Stomach (tissue), 9 donors: Measurements from ENCODE around the gene TNRC18. TPM values are rescaled to one million over a fixed set of nuclear protein-coding genes. Genes with fewer than 3 reads are reported as not detected.

Experiments used
- DNase-seq, 2 donors: peaks; one replicate each; pipeline versions ENCODE4 v3.0.0 to v3.0.0-alpha.2; 2013 to 2019
- H3K27ac ChIP-seq, 5 donors: fragments of 200-600 bp in 4 of 5; sonication (generic) in 4 of 5; one replicate each; pipeline ENCODE4 v1.5.1; 2013 to 2019; ENCODE audit warnings: mild to moderate bottlenecking in 1 of 5, moderate library complexity in 1 of 5
- H3K27me3 ChIP-seq, 3 donors: fragments of 200-600 bp; sonication (generic); one replicate each; pipeline ENCODE4 v1.5.1; 2017 to 2019; ENCODE audit warnings: mixed run types in 1 of 3
- H3K36me3 ChIP-seq, 4 donors: fragments of 200-600 bp; sonication (generic); 1 replicate in 3 of 4; 2 replicates in 1 of 4; pipeline ENCODE4 v1.5.1; 2016 to 2019
- H3K4me1 ChIP-seq, 4 donors: fragments of 200-600 bp; sonication (generic); one replicate each; pipeline ENCODE4 v1.5.1; 2016 to 2019
- H3K4me3 ChIP-seq, 4 donors: fragments of 200-600 bp; sonication (generic) in 3 of 4; one replicate each; pipeline ENCODE4 v1.5.1; 2016 to 2019; ENCODE audit warnings: mild to moderate bottlenecking in 1 of 4
- H3K9me3 ChIP-seq, 4 donors: fragments of 200-600 bp; sonication (generic); one replicate each; pipeline ENCODE4 v1.5.1; 2016 to 2019
- EP300 ChIP-seq: sonication (generic); formaldehyde crosslinking; IDR thresholded peaks from one replicate; pipeline ENCODE4 v1.6.1; 2017; ENCODE audit warnings: antibody characterized with exemption
- POLR2A ChIP-seq, 4 donors: fragments of 450-650 bp; IDR thresholded peaks; one replicate each; pipeline ENCODE4 v1.6.1; 2016; ENCODE audit warnings: antibody characterized with exemption in 4 of 4, control low read depth in 2 of 4, mild to moderate bottlenecking in 1 of 4, moderate library complexity in 1 of 4
- POLR2AphosphoS5 ChIP-seq, 3 donors: sonication (generic); formaldehyde crosslinking; IDR thresholded peaks; one replicate each; pipeline ENCODE4 v1.6.1; 2016; ENCODE audit warnings: antibody characterized with exemption in 3 of 3
- WGBS, 5 donors: extraction: QIAGEN DNeasy Blood & Tissue Kit in 3 of 5; methylation state at CpG; one replicate each; pipeline versions ENCODE4 v1.1.5 to v1.1.7; 2013 to 2018; 5-methylcytosine and 5-hydroxymethylcytosine counted together
- intact Hi-C: fragments of 100-400 bp; cut with DNase I; formaldehyde crosslinking; loops from one replicate; pipeline ENCODE4 v1.15.1; 2023; ENCODE audit warnings: low total_unique reads
- polyA plus RNA-seq, 3 donors: library from polyadenylated mRNA; stranded (reverse); fragments of 200-250 nt; gene quantifications; one replicate each; pipeline ENCODE4 v1.2.3, GENCODE V29; 2013
- total RNA-seq, 5 donors: library from RNA; depleted of rRNA; stranded (reverse); fragments of >200 nt; gene quantifications; one replicate each; pipeline versions ENCODE4 v1.1.0 to v1.2.3, GENCODE V29; 2014 to 2016
- TF ChIP-seq, protein P1 (sequence below), 7 experiments: fragments of 450-650 bp in 4 of 7; fragments of 200-600 bp in 3 of 7; sonication (generic) in 3 of 7; IDR thresholded peaks; one replicate each; pipeline ENCODE4 v1.5.1; 2016 to 2019; ENCODE audit warnings: antibody characterized with exemption in 7 of 7, control low read depth in 2 of 7, mild to moderate bottlenecking in 1 of 7
- donor health status: healthy with polysubstance abuse.
- donor health status: Bipolar disorder and iron deficiency.
- donor health status: healthy.

Gene TNRC18
- total and polyA plus RNA-seq, 8 donors, result 8.5 to 463 (median 81.8) TPM

DNA sequence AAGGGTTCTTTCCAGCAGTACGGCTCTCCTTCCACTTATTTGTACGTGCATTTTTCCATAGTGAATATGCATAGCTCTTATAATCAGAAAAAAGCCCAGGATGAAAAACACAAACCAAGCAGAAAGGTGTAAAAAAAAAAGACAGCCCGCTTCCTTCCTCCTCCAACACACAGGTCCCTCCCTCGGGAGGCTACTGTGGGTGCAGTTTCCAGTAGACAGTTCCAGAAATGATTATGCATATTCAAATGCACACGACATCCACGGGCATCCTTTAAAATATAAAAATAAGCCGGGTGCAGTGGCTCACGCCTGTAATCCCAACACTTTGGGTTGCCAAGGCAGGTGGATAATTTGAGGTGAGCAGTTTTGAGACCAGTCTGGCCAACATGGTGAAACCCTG lies 59.9 kb downstream of the TNRC18 start:
- Histone ChIP-seq H3K27ac (peak overlapping the region in 1 of 5 donors; percentile 46), H3K36me3 (peaks cover 38 to 77% (median 65%) of the 10 kb centered on the region in 4 donors), H3K4me1 (peaks cover 0 to 74% (median 39%) of the 10 kb centered on the region in 4 donors), H3K4me3 (no peak overlapping the region), H3K9me3 (no peaks in the 10 kb centered on the region), H3K27me3 (no peaks in the 10 kb centered on the region)
- TF ChIP-seq, protein P1, sequence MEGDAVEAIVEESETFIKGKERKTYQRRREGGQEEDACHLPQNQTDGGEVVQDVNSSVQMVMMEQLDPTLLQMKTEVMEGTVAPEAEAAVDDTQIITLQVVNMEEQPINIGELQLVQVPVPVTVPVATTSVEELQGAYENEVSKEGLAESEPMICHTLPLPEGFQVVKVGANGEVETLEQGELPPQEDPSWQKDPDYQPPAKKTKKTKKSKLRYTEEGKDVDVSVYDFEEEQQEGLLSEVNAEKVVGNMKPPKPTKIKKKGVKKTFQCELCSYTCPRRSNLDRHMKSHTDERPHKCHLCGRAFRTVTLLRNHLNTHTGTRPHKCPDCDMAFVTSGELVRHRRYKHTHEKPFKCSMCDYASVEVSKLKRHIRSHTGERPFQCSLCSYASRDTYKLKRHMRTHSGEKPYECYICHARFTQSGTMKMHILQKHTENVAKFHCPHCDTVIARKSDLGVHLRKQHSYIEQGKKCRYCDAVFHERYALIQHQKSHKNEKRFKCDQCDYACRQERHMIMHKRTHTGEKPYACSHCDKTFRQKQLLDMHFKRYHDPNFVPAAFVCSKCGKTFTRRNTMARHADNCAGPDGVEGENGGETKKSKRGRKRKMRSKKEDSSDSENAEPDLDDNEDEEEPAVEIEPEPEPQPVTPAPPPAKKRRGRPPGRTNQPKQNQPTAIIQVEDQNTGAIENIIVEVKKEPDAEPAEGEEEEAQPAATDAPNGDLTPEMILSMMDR (IDR thresholded peaks at IDR 0.05), result no peak
- TF ChIP-seq EP300 (no peak), POLR2AphosphoS5 (IDR thresholded peaks at IDR 0.05) (no peak), POLR2A (IDR thresholded peaks at IDR 0.05) (no peak)
- DNase-seq, result no peak
- 59 to 72% (median 67%) methylated on average over 8 of the region's 8 CpGs for WGBS, 5 donors
- intact Hi-C loops, result loop anchor here (10.0 kb wide), 1 partner anchor 91 kb away; no protein-coding TSS in a partner anchor

DNA sequence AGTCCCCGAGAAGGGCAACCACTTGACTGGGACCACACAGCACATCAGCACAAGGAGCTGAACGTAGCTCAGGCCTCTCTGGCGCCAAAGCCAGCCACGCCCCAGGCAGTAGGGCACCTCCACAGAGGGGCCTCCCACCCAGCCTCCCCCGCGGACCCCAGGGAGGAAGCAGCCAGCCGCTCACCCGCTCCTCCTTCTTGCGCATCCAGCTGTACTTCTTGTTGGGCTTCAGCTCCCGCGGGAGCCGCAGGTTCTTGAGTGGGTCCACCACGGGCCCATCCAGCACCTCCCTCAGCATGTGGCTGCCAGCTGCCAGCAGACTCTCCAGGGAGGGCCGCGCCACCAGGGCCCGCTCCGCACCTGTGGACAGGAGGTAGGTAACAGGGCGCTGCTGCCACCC lies 61.2 kb downstream of the TNRC18 start:
- H3K27me3 ChIP-seq, result no peaks in the 10 kb centered on the region
- H3K27ac ChIP-seq, result no peak overlapping the region
- TF ChIP-seq POLR2A (IDR thresholded peaks at IDR 0.05), result no peak
- no peak for TF ChIP-seq POLR2AphosphoS5 (IDR thresholded peaks at IDR 0.05)
- TF ChIP-seq, protein P1 (IDR thresholded peaks at IDR 0.05), result no peak
- TF ChIP-seq EP300, result no peak
- intact Hi-C loops, result loop anchor here (10.0 kb wide), 1 partner anchor 92 kb away; no protein-coding TSS in a partner anchor
- peaks cover 43 to 84% (median 78%) of the 10 kb centered on the region in 4 donors for H3K36me3 ChIP-seq
- H3K9me3 ChIP-seq, result no peaks in the 10 kb centered on the region
- peaks cover 0 to 74% (median 44%) of the 10 kb centered on the region in 4 donors for H3K4me1 ChIP-seq
- 86 to 91% (median 90%) methylated on average over 4 to 18 of the region's 18 CpGs for WGBS, 5 donors
- DNase-seq, result no peak
- H3K4me3 ChIP-seq, result no peak overlapping the region

DNA sequence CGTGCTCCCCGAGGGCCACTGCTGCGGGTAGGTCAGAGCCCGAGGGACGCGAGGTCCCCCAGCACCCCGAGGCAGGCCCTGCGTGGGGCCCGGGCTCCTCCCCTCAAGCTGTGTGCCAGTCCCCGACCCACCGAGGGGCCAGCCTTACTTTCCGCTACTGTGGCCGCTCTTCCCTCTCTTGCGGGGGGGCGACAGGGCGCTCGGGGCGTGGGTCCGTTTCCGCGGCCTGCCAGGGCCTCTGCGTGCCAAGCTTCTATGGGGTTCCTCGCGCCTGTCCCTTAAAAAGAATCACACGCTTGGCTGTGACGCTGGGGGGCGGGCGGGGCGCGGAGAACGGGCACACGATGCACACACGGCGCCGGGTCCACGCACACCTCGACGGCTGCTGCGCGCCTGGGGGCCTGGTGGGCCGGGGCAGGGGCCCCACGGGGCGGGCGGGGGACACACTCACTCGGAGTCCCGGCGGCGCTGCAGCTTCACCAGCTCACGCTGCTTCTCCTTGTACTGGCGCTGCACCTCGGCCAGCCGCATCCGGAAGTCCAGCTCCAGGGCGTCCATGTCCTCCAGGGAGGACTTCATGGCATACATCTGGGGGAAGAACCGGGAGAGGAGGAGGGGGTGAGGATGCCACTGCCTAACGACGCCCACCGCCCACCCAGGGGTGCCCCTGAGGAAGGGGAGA lies 62.0 kb downstream of the TNRC18 start:
- no peak overlapping the region for H3K27ac ChIP-seq
- no peak for DNase-seq
- H3K36me3 ChIP-seq, result peaks cover 52 to 86% (median 81%) of the 10 kb centered on the region in 4 donors
- H3K9me3 ChIP-seq, result no peaks in the 10 kb centered on the region
- no peak overlapping the region for H3K4me3 ChIP-seq
- intact Hi-C loops, result loop anchor here (10.0 kb wide), 1 partner anchor 93 kb away; no protein-coding TSS in a partner anchor
- no peaks in the 10 kb centered on the region for H3K27me3 ChIP-seq
- 87 to 93% (median 91%) methylated on average over 31 to 58 of the region's 58 CpGs for WGBS, 5 donors
- TF ChIP-seq, protein P1 (IDR thresholded peaks at IDR 0.05), result no peak
- TF ChIP-seq POLR2AphosphoS5 (IDR thresholded peaks at IDR 0.05) (no peak), EP300 (no peak), POLR2A (IDR thresholded peaks at IDR 0.05) (no peak)
- peaks cover 0 to 68% (median 41%) of the 10 kb centered on the region in 4 donors for H3K4me1 ChIP-seq

DNA sequence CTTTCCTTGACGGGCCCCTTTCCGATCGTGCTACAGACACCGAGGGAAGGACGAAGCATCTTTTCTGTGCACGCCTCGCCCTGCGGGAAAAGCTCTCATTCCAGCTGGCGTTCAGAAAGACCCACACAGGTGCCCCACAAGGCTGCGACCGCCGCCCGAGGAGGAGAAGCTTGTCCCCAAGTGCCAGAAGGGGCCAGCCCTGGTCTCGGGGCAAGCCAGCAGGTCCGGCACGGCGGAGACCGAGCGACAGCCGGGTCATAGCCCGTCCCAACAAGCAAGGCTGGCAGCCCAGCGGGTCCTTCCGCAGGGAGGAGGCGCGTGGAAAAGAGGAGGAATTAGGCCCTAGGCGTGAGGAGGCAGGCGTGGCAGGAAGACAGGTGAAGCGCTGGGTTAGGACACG lies 62.7 kb downstream of the TNRC18 start:
- TF ChIP-seq, protein P1 (IDR thresholded peaks at IDR 0.05), result no peak
- TF ChIP-seq POLR2A (IDR thresholded peaks at IDR 0.05) (no peak), EP300 (no peak), POLR2AphosphoS5 (IDR thresholded peaks at IDR 0.05) (no peak)
- H3K4me3 ChIP-seq, result no peak overlapping the region
- no peaks in the 10 kb centered on the region for H3K27me3 ChIP-seq
- peaks cover 0 to 66% (median 37%) of the 10 kb centered on the region in 4 donors for H3K4me1 ChIP-seq
- no peak for DNase-seq
- peaks cover 57 to 89% (median 87%) of the 10 kb centered on the region in 4 donors for H3K36me3 ChIP-seq
- WGBS, 5 donors, result 91 to 95% (median 93%) methylated on average over 23 to 29 of the region's 29 CpGs
- no peak overlapping the region for H3K27ac ChIP-seq
- H3K9me3 ChIP-seq, result no peaks in the 10 kb centered on the region
- intact Hi-C loops, result loop anchor here (10.0 kb wide), 1 partner anchor 94 kb away; no protein-coding TSS in a partner anchor
